Fibroblast of gingiva (primary cell): ENCODE measurements around the gene ABHD14A.

Experiments used
- DNase-seq: peaks from one replicate; pipeline ENCODE4 v3.0.0-alpha.2; 2011; ENCODE audit warnings: low read depth

The ABHD14A gene

GRCh38 chr3:51941463-51941797, 33.4 kb upstream of the ABHD14A start:
- DNase-seq, result no peak

GRCh38 chr3:51941798-51942602, 32.9 kb upstream of the ABHD14A start, which contains the start of the genes PARP3 and RRP9:
Gene PARP3, plus strand, starts transcription at chr3:51942363. Its CDS starts 993 bp downstream, at chr3:51943356.
Gene RRP9, minus strand, starts transcription at chr3:51941904. Its CDS starts 37 bp downstream, at chr3:51941867.
- peak; percentile 100 for DNase-seq

GRCh38 chr3:51942603-51943450, 32.0 kb upstream of the ABHD14A start:
- peak; percentile 64 for DNase-seq

GRCh38 chr3:51943451-51944391, 31.1 kb upstream of the ABHD14A start:
- DNase-seq, result no peak

- DNase-seq, result no peak
Measured at GRCh38 chr3:51944451-51945021, 30.3 kb upstream of the ABHD14A start.

- DNase-seq, result no peak
Measured at GRCh38 chr3:51945031-51945840, 29.6 kb upstream of the ABHD14A start.

GRCh38 chr3:51945926-51946705, 28.7 kb upstream of the ABHD14A start:
- no peak for DNase-seq

- no peak for DNase-seq
Measured at GRCh38 chr3:51946796-51947195, 28.1 kb upstream of the ABHD14A start.

GRCh38 chr3:51947215-51947900, 27.5 kb upstream of the ABHD14A start:
- no peak for DNase-seq

- DNase-seq, result no peak
Measured at GRCh38 chr3:51948016-51948580, 26.8 kb upstream of the ABHD14A start.

- no peak for DNase-seq
Measured at GRCh38 chr3:51949121-51949520, 25.7 kb upstream of the ABHD14A start.

GRCh38 chr3:51950899-51951298, 24.0 kb upstream of the ABHD14A start:
- DNase-seq, result no peak

GRCh38 chr3:51953445-51953844, 21.4 kb upstream of the ABHD14A start:
- DNase-seq, result peak; percentile 77

GRCh38 chr3:51954105-51954504, 20.8 kb upstream of the ABHD14A start:
- no peak for DNase-seq

GRCh38 chr3:51954713-51955112, 20.2 kb upstream of the ABHD14A start:
- no peak for DNase-seq

- no peak for DNase-seq
Measured at GRCh38 chr3:51955175-51955892, 19.5 kb upstream of the ABHD14A start, which contains the start of gene GPR62. Gene GPR62, plus strand, starts transcription at chr3:51955381. Its CDS starts 272 bp downstream, at chr3:51955653.

- DNase-seq, result peak; percentile 47
Measured at GRCh38 chr3:51955893-51956770, 18.7 kb upstream of the ABHD14A start.
